ENCODE results near the gene CDK6.
"Not testable (repeated sequence)": the region's sequence is repeated elsewhere in the genome, so short reads cannot be mapped to it uniquely, and the experiment has no call there.

The CDK6 gene

GRCh38 chr7:92836489-92836999 lies at the start of gene CDK6:
CDK6 (minus strand) TSS chr7:92836573; CDS start chr7:92833323, 3,250 bp downstream.
- in situ Hi-C loops (cut with HindIII; ENCODE audit: low sequenced_read_pairs): loop anchor here (25.0 kb wide), 1 partner anchor 224 kb away; no protein-coding TSS in a partner anchor

GRCh38 chr7:92886039-92886438 lies 49.7 kb upstream of the CDK6 start:
- in situ Hi-C loops (cut with HindIII; ENCODE audit: low sequenced_read_pairs): not testable (repeated sequence)

DNA sequence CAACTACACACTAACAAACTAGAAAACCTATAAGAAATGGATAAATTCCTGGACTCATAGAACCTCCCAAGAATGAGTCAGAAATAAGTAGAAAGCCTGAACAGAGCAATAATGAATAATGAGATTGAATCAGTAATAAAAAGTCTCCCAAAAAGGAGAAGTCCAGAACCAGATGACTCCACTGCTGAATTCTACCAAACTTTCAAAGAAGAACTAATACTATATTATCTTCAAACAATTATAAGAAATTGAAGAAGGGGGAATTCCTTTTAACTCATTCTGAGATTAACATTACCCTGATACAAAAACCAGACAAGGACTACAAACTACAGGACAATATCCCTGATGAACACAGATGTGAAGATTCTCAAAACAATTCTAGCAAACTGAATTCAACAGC lies 47.8 kb upstream of the CDK6 start:
- in situ Hi-C loops (cut with HindIII; ENCODE audit: low sequenced_read_pairs): no loop called here

GRCh38 chr7:92882760-92883159 lies 46.4 kb upstream of the CDK6 start:
- in situ Hi-C loops (cut with HindIII; ENCODE audit: low sequenced_read_pairs): no loop called here

- in situ Hi-C loops (cut with HindIII; ENCODE audit: low sequenced_read_pairs): no loop called here
Measured at GRCh38 chr7:92881091-92881485, 44.7 kb upstream of the CDK6 start.

DNA sequence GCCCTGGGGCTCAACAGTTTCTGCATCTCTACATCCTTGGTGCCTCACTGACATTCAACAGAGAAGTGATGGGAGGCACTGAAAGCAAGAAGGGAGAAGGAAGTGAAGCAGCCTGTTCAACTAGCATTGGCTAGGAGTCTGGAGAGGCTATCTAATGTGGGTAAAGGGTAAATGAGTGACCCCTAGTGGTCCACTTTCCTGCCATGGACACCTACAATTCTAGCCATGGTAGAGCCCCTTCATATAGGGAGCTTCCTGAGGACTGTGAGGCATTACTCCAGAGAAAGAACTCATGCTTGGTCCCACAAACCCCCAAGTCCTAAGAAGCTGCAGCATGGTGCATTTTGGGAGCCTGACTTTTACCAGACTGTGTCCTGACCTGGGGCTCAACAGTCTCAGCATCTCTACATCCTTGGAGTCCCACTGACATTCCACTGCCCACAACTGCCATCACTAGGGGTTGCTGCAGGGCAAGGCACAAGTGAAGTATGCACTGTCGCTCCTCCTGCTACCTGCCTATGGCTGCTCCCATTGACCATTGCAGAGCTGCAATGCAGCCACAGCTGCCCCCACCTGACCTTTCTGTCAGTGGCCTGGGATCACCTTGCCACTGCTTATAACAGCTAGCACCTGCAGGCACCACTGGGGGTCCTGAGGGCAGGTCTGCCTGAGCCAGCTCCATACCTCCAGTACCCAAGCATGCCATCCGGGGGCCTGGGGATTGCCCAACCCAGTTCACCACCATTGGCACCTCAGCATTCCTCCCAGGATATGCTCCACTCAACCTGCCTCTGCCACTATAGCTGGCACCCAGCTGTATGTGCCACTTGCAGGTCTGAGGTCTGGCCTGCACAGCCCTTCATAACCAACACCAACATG lies 44.1 kb upstream of the CDK6 start:
- in situ Hi-C loops (cut with HindIII; ENCODE audit: low sequenced_read_pairs): no loop called here

- in situ Hi-C loops (cut with HindIII; ENCODE audit: low sequenced_read_pairs): no loop called here
Measured at GRCh38 chr7:92877367-92877766, 41.0 kb upstream of the CDK6 start.

DNA sequence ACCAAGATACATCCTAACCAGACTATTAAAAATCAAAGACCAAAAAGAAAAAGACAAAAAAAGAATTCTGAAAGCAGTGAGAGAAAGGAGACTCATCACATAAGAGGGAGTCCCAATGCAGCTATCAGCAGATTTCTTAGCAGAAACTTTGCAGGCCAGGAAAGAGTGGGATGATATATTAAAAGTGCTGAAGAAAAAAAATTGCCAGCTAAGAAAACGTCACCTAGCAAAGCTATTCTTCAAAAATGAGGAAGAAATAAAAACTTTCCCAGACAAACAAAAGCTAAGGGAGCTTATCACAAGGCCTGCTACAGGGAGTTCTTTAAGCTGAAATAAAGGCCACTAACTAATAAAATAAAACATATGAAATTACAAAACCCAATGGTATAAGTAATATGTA lies 40.5 kb upstream of the CDK6 start:
- in situ Hi-C loops (cut with HindIII; ENCODE audit: low sequenced_read_pairs): no loop called here

- in situ Hi-C loops (cut with HindIII; ENCODE audit: low sequenced_read_pairs): no loop called here
Measured at GRCh38 chr7:92875719-92876118, 39.3 kb upstream of the CDK6 start.

GRCh38 chr7:92875173-92875572 lies 38.8 kb upstream of the CDK6 start:
- in situ Hi-C loops (cut with HindIII; ENCODE audit: low sequenced_read_pairs): no loop called here

GRCh38 chr7:92874567-92874966 lies 38.2 kb upstream of the CDK6 start:
- in situ Hi-C loops (cut with HindIII; ENCODE audit: low sequenced_read_pairs): no loop called here

GRCh38 chr7:92873776-92874175 lies 37.4 kb upstream of the CDK6 start:
- in situ Hi-C loops (cut with HindIII; ENCODE audit: low sequenced_read_pairs): no loop called here

DNA sequence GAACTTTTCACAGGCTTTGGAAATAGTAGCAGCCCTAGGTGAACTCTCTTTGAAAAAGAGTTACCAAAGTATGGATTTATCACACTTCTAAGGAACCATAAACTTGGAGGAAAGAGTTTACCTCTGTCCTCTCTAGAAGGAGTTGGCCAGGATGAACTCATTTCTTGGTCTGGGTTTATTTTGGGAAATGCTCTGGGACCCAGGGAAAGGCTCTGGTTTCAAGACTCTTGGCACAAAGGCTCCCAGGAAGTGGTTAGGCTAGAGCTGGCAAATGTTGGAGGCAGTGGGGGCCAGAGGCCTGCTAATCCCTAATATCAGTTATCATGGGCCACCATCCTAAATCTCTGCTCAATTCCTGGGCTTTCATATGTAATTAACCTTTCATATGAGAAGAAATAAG lies 36.3 kb upstream of the CDK6 start:
- in situ Hi-C loops (cut with HindIII; ENCODE audit: low sequenced_read_pairs): no loop called here

DNA sequence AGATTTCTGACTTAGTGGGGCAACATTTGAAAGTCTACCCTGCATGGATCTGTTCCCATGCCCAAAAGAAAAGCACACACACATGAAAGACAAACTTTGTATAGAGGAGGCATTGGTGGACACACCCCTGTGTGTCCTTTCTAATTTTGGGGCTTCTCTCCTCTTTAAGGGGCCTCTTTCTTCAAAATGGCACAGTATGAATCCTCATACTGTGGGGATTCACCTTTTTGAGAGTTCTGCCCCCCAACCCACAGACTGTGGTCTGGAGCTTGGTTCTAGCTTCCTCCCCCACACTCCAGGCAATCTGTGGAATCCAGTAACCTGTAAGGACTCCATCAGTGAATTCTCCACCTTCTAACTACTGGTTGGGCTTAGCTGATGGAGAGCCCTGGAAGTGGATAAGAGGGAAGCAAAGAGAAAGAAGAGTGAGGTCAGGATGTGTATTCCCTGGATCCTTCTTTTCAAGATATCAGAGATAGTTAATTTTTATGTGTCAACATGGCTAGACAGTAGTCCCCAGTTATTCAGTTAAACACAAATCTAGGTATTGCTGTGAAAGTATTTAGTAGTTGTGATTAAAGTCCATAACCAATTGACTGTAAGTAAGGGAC lies 32.4 kb upstream of the CDK6 start:
- in situ Hi-C loops (cut with HindIII; ENCODE audit: low sequenced_read_pairs): no loop called here

GRCh38 chr7:92864169-92864568 lies 27.8 kb upstream of the CDK6 start:
- in situ Hi-C loops (cut with HindIII; ENCODE audit: low sequenced_read_pairs): not testable (repeated sequence)

DNA sequence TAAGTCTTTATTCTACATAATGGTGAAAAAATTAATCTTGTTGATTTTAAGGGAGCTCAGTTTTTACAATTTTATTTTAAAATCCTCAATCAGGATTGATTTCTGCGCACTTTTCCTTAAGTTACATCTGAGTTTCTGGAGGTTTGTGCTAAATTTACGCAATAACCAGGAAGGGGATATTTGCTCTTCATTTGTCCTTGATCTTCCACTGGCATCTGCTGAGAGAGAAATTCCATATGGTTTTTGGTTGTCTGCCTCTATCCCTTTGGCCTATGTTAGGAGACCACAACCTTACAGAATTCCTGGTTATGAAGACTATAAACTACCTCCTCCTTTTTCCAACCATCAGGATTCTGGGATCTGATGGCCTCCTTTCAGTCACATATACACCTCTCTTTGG lies 20.1 kb upstream of the CDK6 start:
- in situ Hi-C loops (cut with HindIII; ENCODE audit: low sequenced_read_pairs): no loop called here

- in situ Hi-C loops (cut with HindIII; ENCODE audit: low sequenced_read_pairs): no loop called here
Measured at GRCh38 chr7:92854501-92855238, 18.3 kb upstream of the CDK6 start.

DNA sequence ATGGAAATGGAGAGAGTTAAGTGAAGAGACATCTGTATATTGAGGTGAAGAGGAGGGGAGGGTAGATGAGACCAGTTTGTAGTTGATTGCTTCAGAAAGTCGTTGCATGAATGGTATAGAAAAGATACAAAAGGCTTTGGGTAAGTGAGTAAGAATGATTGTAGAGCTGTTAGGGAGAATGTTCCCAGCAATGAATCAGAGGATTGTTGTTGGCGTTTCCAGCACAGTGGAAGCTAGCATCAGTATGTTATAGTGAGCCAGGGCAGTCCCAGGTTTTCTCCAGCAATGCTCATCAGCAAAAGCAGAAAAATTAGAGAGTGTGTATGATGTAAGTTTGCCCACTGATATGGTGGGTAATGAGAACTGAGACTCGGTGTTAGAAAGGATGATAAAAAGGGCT lies 15.4 kb upstream of the CDK6 start:
- in situ Hi-C loops (cut with HindIII; ENCODE audit: low sequenced_read_pairs): no loop called here

GRCh38 chr7:92850516-92850915 lies 14.1 kb upstream of the CDK6 start:
- in situ Hi-C loops (cut with HindIII; ENCODE audit: low sequenced_read_pairs): no loop called here

DNA sequence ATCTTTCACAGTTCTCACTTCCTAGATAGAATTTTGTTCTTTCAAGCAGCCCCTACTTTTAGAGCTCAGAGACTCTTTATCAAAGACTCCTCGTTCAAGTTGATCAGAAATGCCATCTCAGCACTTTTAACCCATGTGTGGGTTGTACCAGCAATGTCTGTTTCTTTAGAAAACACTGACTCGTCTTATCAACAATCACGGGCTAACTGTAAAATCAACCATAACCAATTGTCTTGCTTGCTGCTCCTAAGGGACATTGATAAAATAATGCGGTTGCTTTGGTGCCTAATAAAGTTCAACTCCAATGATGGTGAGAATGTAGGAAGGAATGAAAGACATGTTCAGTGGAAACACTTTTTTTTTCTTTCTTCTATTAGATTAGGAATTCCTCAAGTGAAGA lies 12.9 kb upstream of the CDK6 start:
- in situ Hi-C loops (cut with HindIII; ENCODE audit: low sequenced_read_pairs): loop anchor here (25.0 kb wide), 1 partner anchor 237 kb away; no protein-coding TSS in a partner anchor

- in situ Hi-C loops (cut with HindIII; ENCODE audit: low sequenced_read_pairs): loop anchor here (25.0 kb wide), 1 partner anchor 237 kb away; no protein-coding TSS in a partner anchor
Measured at GRCh38 chr7:92848851-92849250, 12.5 kb upstream of the CDK6 start.
